ENCODE data around the gene IRAK2. TPM values are rescaled to one million over a fixed set of nuclear protein-coding genes. Genes with fewer than 3 reads are reported as not detected.

Gene IRAK2
- total and polyA plus RNA-seq, 2 donors (not counting 3 experiments of a cell fraction or from before 2014, with no cell fraction given), result 7.9 to 10.0 TPM

DNA sequence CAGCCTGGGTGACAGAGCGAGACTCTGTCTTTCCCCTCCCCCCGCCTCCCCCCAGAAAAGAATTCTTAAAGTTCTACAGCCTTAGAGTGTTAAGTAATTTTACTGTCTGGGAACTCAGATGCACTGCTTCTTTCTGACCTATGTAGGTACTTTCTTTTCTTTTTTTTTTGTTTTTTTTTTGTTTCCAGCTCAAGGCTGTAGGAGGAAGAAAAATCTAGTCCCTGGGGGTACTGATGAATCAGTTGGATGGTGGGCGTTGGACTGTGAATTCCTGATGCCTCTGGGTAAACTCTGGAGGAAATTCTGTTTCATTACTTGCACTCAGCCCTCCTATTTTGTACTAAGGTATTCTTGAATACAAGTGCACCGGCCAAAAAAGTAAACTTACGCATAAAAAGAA, 117.2 kb downstream of the IRAK2 start:
- POLR2A ChIA-PET, result interaction anchor here (0.7 kb wide), 1 partner anchor 19 kb away, joined by 5 read pairs; no protein-coding TSS in a partner anchor
- H3K4me3 ChIP-seq (replicated peaks in 1 of 3; ENCODE audit: insufficient read depth in 1 of 3, low read depth in 1 of 3, low read length in 3 of 3), result no peak overlapping the region
- H3K27me3 ChIP-seq (ENCODE audit: control insufficient read depth in 2 of 2, insufficient read depth in 2 of 2, low read length in 2 of 2), result no peaks in the 10 kb centered on the region
- H4K20me1 ChIP-seq (replicated peaks; ENCODE audit: control insufficient read depth, extremely low read depth, insufficient read depth, low read length), result peaks cover under 1% of the 10 kb centered on the region
- intact Hi-C loops (cut with micrococcal nuclease), result no loop called here
- H3K4me2 ChIP-seq (ENCODE audit: insufficient read depth, low read length), result no peak overlapping the region
- H3K27ac ChIP-seq (ENCODE audit: insufficient read depth, low read depth, low read length), result no peak overlapping the region
- dilution Hi-C loops (cut with MboI; ENCODE audit: extremely low pct_ligation_motif_present, low sequenced_read_pairs), result no loop called here
- TF ChIP-seq MYC (IDR thresholded peaks at IDR 0.05; ENCODE audit: low read depth, low read length), result no peak
- no peak for TF ChIP-seq POLR2AphosphoS5 (IDR thresholded peaks at IDR 0.05; ENCODE audit: insufficient read depth, low read depth, low read length)
- no peak for TF ChIP-seq JUN (IDR thresholded peaks at IDR 0.05; ENCODE audit: borderline replicate concordance, insufficient read depth, insufficient read length, low read depth)
- TF ChIP-seq EZH2 (IDR thresholded peaks at IDR 0.05; ENCODE audit: borderline replicate concordance, low read depth, low read length, severe bottlenecking), result no peak
- no peak for TF ChIP-seq CTCF (IDR thresholded peaks at IDR 0.05; ENCODE audit: extremely low read depth in 1 of 2, insufficient read depth in 1 of 2, low read depth in 1 of 2, low read length in 2 of 2)
- TF ChIP-seq MAX (IDR thresholded peaks at IDR 0.05; ENCODE audit: insufficient read depth, insufficient read length), result no peak
- TF ChIP-seq GATA2 (IDR thresholded peaks at IDR 0.05; ENCODE audit: insufficient read depth, insufficient read length, low read depth, low read length), result no peak
- TF ChIP-seq FOS (IDR thresholded peaks at IDR 0.05; ENCODE audit: borderline replicate concordance, insufficient read depth, low read length), result no peak
- no peak for TF ChIP-seq POLR2A (IDR thresholded peaks at IDR 0.05; ENCODE audit: low read depth, low read length)
- no peaks in the 10 kb centered on the region for H3K9me1 ChIP-seq (replicated peaks; ENCODE audit: control insufficient read depth, extremely low read depth, insufficient read depth, low read length)
- DNase-seq (ENCODE audit: low read depth, low spot score) (no peak), FAIRE-seq (no peak)
- H3K9me3 ChIP-seq (replicated peaks; ENCODE audit: control insufficient read depth, insufficient read depth, low read length), result no peaks in the 10 kb centered on the region
- H3K36me3 ChIP-seq (ENCODE audit: control insufficient read depth in 2 of 2, extremely low read depth in 1 of 2, insufficient read depth in 2 of 2, low read length in 2 of 2), result peaks cover 3 to 15% of the 10 kb centered on the region in 2 experiments
- no peak overlapping the region for H2AFZ ChIP-seq (ENCODE audit: low read depth, low read length)
- H3K9ac ChIP-seq (replicated peaks; ENCODE audit: extremely low read depth, insufficient read depth, low read length), result no peak overlapping the region
- peaks cover 2% of the 10 kb centered on the region for H3K79me2 ChIP-seq (ENCODE audit: control insufficient read depth, insufficient read depth, low read length)
- no TSS peak for BruUV-seq (replicated peaks)
- CTCF ChIA-PET, result interaction anchor here (1.0 to 2.0 kb wide), 4 partner anchors 10 to 349 kb away, joined by 3 to 5 read pairs (median 4); no protein-coding TSS in a partner anchor
- H3K4me1 ChIP-seq (ENCODE audit: control insufficient read depth, extremely low read depth, insufficient read depth, low read length), result no peaks in the 10 kb centered on the region
